KBM-7 (cell line): ENCODE data around the gene EGLN3.

ENCODE experiments used
- DNase-seq: peaks from one replicate; pipeline ENCODE4 v3.0.0-alpha.2; 2015
- in situ Hi-C: fragments of 300-500 bp; cut with MboI; formaldehyde crosslinking; loops from 2 replicates; pipeline ENCODE4 v1.14.3; 2020; ENCODE audit warnings: low sequenced_read_pairs, low pct_unique_long_range_greater_than_20kb, mixed read lengths

Gene EGLN3

GRCh38 chr14:33897878-33898535 is 52.9 kb downstream of the EGLN3 start:
- DNase-seq: no peak
- in situ Hi-C loops: no loop called here

- in situ Hi-C loops: no loop called here
These were observed 53.5 kb downstream of the EGLN3 start for GRCh38 chr14:33897382-33897781.

GRCh38 chr14:33894339-33894738 is 56.5 kb downstream of the EGLN3 start:
- DNase-seq: no peak
- in situ Hi-C loops: no loop called here

More at GRCh38 chr14:33897382-33897781, 53.5 kb downstream of the EGLN3 start:
- no peak for DNase-seq

- in situ Hi-C loops: no loop called here
- no peak for DNase-seq
These were observed 59.2 kb downstream of the EGLN3 start for GRCh38 chr14:33891700-33892099.

- in situ Hi-C loops: no loop called here
- DNase-seq: no peak
These were observed 66.0 kb downstream of the EGLN3 start for GRCh38 chr14:33884916-33885315.

GRCh38 chr14:33880330-33880729 is 70.5 kb downstream of the EGLN3 start:
- no peak for DNase-seq
- in situ Hi-C loops: no loop called here

- in situ Hi-C loops: no loop called here
These were observed 71.1 kb downstream of the EGLN3 start for GRCh38 chr14:33879684-33880286.

GRCh38 chr14:33876274-33876673 is 74.6 kb downstream of the EGLN3 start:
- no peak for DNase-seq
- in situ Hi-C loops: no loop called here

More at GRCh38 chr14:33879684-33880286, 71.1 kb downstream of the EGLN3 start:
- DNase-seq: no peak
